GM19324 (cell line): ENCODE measurements around the gene DUSP6.

ENCODE experiments used
- ATAC-seq: cut with Tn5 transposase; IDR thresholded peaks from one replicate; pipeline ENCODE4 v1.9.1; 2021; ENCODE audit warnings: mild to moderate bottlenecking, moderate library complexity; ENCODE audit not compliant: unreplicated experiment, low FRiP score

DUSP6 gene, protein sequence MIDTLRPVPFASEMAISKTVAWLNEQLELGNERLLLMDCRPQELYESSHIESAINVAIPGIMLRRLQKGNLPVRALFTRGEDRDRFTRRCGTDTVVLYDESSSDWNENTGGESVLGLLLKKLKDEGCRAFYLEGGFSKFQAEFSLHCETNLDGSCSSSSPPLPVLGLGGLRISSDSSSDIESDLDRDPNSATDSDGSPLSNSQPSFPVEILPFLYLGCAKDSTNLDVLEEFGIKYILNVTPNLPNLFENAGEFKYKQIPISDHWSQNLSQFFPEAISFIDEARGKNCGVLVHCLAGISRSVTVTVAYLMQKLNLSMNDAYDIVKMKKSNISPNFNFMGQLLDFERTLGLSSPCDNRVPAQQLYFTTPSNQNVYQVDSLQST

DNA sequence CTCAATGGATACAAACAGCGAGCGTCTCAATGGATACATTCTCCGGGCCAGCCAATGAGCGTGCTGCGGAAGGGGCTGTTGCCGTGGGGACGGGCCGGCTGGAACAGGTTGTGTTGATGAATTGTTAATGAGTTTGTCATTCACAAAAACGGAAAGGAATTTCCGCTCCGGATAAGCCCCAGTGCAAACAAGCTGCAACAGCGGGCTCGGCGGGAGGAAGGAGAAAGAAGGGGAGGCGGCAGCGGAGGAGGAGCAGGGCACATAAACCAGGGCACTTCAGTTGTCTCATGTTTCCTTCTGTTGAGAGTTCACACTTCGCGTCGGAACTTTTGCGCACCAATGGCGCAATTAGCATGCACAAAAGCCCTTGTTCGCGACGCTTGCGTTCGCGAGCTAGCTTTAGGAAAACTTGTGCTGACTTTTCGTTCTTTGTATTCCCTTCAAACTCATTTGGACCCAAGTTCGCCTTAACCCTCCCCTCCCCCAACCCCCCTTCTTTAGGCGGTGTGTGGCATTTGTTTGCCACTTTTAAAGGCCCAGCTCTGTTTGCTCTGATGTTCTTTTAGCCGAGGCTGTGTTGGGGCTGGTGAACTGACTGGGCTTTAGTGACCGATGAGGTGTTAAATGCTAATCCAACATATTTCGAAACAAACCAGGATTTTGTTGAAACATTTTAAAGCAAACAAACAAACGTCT, at the start of gene DUSP6:
Gene DUSP6, minus strand, starts transcription at position 10 of the 696 bp plus-strand sequence. CDS start 462 bp downstream, outside the sequence.
- no peak for ATAC-seq

DNA sequence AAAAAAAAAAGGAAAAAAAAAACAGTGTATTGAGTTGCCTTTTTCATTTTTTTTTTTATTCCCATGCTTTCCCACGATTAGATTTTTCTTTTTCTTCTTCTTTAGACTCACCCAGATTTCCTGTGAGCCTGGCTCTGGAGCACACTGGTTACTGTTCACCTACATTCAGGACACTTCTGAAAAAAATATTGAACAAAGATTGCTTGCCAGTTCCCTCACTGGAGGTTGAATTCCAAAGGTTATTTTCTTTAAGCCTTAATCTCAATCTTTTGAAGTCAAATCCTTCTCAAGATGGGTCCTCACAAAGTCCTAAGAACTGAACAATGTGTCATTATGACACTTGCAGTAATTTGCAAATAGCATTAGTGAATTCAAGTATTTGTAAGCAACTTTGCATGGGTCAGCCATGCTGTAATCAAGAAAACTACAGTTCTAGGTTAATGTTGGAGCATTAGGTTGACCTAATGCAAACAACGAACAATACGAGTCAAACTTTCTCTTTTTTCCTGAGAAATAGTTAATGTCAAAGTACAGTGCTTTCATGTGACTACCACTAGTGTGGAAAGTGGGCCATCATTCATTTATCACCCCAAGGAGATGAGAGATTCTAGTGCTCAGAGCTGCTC, 49.2 kb upstream of the DUSP6 start:
- ATAC-seq: no peak

DNA sequence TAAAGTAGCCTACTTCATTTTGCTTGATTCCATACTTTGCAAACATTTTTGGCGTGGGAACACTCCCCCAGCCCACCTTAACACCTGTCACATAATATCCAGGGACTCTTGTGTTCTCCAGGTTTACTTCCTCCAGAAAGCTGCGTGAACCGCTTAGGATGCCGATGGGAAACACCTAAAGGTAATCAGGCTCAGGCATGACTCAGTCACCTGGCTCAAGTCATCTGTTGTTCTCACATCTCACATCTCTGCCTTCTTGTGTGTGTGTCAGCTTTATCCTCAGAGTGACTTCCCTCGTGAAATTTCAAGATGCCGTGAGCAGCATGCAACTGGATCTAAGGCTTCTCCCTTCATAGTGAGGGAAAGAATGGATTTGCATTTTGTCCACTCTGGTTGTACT, 48.1 kb upstream of the DUSP6 start:
- no peak for ATAC-seq

DNA sequence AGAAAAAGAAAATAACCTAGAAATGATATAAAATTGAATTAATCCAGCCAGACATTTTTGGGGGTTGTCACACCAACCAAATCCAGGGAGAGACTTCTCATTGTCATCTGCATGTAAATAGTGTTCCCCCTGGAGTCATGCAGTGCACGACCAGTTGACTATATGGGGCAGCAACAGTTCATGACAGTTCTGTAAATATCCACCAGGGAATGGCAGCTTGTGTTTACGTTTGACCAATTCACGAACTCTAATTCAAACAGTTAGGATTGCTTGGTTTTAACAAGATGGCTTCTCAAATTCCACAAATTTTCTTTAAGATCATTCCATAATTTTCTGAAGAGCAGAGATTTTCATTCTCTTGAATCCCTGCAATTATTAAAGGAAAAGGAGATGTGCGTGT, 43.4 kb upstream of the DUSP6 start:
- ATAC-seq: no peak

DNA sequence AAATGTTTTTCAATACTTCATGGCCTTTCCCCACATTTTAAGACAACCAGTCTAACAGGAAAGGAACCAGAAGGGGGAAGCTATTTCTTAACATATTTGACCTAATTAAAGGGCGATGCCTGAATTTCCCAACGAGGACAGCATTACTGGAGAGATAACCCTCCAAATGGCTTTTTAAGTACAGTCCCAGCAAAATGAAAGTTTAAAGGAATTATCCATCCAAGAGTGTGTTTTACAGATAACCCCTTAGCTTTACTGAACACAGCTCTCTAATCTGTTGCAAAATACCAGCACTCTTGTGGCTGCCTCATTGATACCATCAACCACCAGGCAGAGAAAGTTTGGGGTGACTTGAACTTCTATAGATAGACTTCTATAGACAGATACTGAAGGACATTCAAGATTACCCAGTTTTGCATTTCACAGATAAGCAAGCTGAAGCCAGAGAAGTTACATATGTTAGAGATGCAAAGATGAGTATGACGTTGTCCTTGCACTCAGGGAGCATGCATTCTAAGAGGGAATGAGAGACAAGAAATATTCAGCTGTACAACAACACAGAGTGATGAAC, 41.3 kb upstream of the DUSP6 start:
- ATAC-seq: no peak

DNA sequence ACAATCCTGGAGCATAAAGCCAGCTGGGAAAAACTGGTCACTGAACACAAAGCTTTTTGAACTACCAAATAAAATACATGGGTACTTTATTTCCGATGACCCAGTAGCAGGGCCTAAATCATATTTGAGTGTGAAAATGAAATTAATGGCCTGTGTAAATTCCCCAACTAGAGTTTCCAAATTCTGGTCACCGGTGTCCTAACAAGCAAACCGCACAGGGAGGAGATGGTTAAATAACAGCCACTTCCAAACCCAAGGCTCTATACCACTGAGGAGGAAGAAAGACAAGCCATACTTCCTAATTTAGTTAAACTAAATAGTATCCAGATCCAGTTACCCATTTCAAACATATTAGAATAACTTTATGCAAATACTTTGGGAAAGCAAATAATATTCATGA, 40.1 kb upstream of the DUSP6 start:
- ATAC-seq: no peak

DNA sequence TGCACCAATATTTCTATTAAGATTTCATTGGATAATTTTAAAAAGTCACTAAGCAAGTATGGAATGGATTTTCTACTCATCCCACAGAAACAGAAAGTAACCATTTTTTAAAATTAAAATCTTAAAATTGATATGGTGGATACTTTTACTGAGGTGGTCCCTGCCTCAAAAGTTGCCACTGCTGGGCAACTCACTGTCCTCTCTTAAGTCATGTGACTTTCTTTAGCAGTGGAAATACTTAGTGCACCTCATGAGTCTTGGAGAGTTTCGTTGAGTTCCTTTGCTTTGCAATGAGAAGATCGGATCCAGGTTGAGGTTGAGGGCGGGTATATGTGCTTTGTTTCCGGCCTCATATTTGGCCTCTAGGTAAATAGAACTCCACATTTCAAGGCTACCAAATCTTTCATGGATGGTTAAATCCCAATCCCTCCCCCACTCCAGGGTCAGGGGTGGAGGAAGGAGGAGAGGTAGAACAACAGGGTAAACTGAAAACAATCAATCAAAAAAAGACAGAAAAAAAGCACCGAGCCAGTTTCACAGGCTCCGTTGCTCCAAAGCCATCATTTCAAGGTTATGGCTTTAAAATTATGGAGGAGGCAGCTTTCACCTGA, 39.5 kb upstream of the DUSP6 start:
- no peak for ATAC-seq

DNA sequence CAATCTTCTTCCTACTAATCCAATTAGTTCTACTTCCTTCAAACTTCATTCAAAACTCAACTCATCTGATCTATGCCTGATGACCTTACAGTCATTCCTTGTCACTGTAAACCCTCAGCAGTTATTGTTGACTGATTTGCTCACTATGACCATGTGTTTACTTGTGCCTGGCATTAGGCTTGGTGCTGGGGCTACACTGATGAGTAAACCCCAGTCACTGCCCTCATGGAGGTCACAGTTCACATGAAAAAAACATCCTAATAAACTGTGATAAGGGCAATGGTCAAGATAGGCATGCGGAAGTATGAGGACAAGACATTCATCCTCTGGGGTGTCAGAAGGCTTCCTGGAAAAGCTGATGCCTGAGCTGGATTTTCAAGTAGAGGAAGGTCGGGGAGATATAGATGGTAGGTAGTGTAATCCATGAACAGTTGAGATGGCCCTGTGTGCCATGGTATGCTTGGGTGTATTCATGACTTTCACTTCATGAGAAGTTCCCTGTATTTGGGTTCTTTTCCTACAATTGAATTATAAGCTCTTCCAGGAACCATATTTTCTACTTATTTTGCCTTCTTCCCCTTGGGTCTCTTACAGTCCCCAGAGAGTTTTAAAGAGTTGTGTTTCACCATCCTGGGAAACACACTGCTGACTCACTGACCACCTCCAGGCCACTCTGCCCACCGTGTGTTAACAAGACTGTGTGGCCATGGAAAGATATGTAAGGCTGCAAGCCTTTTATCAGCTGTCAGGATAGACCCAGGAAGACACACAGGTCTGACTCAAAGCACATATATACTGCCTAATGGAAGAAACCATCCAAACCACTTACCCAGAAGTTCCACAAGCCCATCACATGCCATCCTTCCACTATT, 38.7 kb upstream of the DUSP6 start:
- no peak for ATAC-seq

DNA sequence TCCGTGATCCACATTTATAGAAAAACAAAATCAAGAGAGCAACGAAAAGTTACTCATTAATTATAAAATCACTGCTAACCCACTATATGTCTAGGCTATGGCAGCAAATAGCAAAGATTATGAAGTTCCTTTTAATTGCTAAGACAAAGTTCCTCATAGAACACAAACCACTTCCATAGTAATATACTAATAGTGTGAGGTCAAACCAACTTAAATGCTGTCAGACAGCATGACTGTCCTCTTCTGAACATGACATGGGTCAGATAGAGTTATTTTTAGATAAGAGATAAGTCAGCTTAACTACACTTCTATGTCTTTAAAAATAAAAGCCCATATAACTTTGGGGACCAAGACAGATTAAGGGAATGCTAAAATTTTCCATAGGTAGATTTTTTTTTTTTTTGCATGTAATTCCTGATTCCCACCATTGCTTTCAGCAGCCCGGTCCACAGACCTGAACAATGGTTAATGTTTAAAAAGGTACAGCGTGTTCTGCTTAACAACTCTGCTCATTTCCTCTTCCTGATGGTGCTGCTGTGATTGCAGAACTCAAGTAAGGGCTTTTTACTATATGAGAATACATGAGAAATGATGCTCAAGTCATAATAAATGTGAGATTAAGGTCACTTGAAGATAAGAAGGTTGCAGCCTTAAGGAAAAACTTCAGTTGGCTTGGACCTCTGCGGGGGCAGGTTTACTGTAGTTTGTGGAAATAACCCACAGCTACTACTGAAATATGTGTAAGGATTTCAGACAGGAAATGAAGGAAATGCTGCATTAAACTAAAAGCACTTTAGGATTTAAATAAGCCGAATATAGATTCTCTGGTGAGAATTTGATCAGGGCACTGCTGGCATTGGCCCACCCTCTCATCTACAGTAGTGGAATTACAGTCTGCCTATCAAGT, 37.7 kb upstream of the DUSP6 start:
- no peak for ATAC-seq

DNA sequence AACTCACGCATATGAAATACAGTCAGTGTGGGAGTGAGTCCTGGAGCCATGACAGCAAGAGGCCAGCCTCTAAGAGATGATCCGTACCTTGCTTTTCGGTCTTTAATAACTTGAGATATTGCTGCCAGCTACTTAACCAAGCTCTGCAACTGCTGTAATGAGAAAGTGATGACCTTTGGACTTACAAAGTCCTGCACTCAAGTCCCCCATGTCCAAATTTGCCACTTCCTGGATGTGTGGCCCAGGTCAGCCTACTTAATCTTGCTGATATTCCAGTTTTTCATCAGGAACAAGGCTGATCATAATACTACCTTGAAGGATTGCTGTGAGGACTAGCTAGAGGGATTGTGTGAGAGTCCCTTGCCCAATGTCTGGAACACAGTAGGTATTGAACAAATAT, 33.8 kb upstream of the DUSP6 start:
- no peak for ATAC-seq

DNA sequence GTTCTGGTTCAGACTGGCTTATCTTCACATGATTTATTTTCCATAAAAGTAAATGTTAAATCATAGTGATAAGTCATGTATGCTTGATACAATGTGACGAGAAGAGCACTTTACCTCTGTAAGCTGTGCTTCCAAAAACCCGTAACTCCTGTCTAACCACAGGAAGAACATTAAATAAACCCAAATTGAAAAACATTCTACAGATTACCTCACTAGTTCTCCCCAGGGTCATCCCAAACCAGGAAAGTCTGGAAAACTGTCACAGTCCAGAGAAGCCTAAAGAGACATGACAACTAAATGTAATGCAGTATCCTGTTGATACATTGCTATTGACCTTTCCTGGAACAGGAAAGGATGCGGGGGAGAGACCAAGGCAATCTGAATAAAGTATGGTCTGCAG, 32.5 kb upstream of the DUSP6 start:
- no peak for ATAC-seq

DNA sequence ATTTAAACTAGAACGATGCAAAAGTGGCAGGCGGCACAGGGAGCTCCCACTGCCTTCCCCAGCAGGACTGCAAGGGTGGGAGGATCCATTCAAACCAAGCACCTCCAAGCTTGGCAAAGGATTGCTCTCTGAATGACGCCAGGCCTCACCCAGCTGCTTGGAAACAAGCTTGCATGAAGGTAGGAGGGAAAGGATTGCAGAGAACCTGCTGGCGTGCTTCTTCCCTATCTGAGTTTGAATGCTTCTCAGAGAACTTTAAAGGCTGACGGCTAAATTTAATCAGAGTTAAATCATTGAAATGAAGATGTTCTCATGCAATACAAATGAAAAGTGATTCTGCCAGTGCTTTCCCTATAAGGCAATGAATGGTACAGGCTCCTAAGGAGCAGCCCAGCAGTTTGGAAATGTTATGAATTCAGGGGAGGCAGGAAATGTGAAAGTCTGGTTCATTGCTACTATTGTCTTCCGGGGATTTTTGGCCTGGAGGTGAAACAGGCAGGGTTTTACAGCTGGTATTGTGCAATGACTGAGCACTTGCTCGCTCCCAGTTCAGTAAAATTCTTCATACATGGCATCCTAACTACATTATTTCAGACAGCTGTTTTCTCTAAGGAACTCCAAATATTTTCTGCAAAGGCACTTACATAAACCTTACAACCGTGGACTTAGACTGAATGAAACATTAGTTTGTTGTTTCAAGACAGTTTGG, 31.9 kb upstream of the DUSP6 start:
- no peak for ATAC-seq

DNA sequence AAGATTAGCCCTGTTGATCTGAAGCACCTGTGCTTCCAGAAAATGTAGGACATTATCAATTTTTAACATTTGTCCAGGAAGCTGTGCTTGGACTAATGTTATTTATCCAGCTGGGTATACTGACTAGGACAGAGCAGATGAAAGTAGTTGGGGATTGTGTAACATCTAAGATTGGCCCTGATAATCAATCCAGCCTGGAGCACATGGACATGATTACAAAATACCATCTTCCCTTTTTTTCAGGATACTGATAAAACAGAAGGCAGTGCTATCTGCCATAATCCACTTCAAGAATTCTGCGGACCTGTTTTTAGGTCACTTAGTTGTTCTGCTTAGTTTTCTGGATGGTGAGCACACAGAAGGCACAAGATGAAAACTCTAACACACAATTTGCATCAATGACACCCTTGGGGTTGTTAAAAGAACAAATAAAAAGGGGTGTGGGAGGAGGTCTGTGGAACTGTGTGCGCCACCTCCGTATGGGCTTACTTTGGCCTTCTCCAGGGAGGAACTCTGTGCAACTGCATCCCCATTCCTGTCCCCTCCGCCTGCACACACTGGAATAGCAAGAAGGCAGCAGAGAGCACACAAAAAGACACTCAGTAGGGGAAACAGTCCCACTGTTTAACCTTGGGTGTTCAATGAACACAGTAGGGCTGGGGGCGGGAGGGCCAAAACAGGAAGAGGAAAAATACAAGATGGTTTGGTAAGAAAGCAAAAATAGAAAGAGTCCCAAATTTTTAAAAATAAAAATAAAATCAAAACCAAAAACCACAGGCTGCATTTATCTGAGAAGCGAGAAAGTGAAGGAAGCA, 31.1 kb upstream of the DUSP6 start:
- no peak for ATAC-seq

DNA sequence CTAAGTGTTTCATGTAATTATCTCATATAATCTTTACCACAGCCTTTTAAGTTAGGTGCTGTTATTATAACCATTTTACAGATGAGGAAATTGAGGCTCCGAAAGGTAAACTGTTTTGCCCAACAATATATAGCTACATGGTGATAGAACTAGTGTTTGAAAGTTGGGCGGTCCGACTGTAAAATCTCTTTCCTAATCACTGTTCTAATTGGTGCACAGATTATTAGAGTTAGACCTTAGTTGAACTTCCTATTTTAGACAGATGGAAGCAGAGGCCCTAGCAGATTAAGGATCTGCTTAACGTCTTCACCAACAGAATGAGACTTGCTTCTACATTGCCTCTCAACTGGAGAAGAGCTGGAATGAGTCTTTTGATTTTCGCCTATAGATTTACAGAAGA, 30.0 kb upstream of the DUSP6 start:
- no peak for ATAC-seq

DNA sequence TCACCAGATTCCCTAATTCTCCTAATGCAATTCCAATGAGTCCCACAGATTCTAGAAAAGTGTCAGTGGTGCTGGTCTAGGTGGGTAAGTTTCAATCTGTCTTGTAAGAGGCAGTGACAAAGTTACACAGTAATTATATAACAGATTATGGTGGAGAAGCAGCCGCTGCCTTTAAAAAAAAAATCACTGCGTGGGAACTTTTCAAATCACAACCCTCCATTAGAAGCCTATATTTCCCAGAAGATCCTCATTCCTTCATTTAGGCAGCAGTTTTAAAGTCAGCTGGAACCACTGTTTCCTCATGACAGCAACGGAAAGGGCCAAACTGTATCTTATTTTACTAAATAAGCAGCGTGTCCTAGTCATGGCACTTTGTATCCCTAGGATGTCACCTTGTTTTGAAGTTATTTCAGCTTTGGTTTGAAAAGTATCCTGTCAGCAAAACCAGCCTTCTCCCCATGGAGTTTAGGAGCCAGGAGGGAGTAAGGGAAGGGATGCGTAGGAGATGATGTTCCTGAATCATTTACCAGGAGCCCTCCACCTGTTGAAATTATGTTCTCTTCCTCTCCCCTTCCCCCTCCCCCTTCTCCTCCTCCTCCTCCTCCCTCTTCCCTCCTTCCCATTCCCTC, 27.7 kb upstream of the DUSP6 start:
- no peak for ATAC-seq

DNA sequence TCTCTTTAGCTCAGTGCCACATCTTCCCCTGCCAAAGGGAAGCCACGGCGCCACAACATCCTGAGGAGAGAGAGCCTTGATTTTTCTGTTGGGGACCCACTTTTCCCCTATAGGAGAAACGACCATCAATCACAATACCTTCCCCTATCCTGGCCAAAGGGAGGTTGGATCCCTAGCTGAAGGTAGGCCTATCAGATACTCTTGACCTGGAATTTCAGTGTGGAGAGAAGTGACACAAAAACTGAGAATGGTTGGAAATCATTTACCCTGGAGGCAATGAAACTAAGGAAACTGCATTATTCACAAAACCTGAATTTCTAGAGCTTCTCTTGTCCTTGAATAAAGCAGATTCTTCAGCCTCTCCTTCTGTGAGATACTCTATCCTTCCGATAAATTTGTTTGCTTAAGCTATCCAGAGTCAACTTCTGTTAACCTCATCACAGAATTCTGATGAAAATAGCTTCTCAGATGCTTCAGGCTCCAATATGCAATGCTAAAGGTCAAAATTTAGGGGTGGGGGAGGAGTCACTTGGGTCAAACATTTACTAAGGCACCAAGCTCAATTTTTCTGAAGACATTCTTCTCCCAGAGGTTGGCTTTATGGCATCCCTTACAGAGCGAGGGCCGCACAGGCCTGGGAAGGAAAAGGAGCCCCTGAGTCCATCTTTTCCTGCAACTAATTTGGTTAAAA, 27.0 kb upstream of the DUSP6 start:
- no peak for ATAC-seq
